GDM1 (cell line): ENCODE measurements around the gene IPMK.

ENCODE experiments used
- DNase-seq: peaks from one replicate; lab custom pipeline; 2025; lab: John Stamatoyannopoulos, UW

The IPMK gene

GRCh38 chr10:58267713-58268453 lies at the start of gene IPMK:
TSS of gene IPMK (minus strand) at chr10:58267894. CDS start at chr10:58267611, 283 bp downstream.
- DNase-seq, result peak; percentile 91

GRCh38 chr10:58316874-58317273 lies 49.2 kb upstream of the IPMK start:
- DNase-seq, result no peak

- DNase-seq, result no peak
Measured at GRCh38 chr10:58311026-58311425, 43.3 kb upstream of the IPMK start.

GRCh38 chr10:58307676-58308075 lies 40.0 kb upstream of the IPMK start:
- DNase-seq, result no peak

GRCh38 chr10:58305821-58306220 lies 38.1 kb upstream of the IPMK start:
- no peak for DNase-seq

- no peak for DNase-seq
Measured at GRCh38 chr10:58304099-58304633, 36.5 kb upstream of the IPMK start.

GRCh38 chr10:58302254-58302653 lies 34.6 kb upstream of the IPMK start:
- no peak for DNase-seq

GRCh38 chr10:58300676-58301075 lies 33.0 kb upstream of the IPMK start:
- DNase-seq, result no peak

- DNase-seq, result peak; percentile 44
Measured at GRCh38 chr10:58299580-58299979, 31.9 kb upstream of the IPMK start.

- DNase-seq, result no peak
Measured at GRCh38 chr10:58293989-58294388, 26.3 kb upstream of the IPMK start.

GRCh38 chr10:58291538-58292174 lies 24.0 kb upstream of the IPMK start:
- peak; percentile 9 for DNase-seq

GRCh38 chr10:58282615-58283014 lies 14.9 kb upstream of the IPMK start:
- peak; percentile 24 for DNase-seq

GRCh38 chr10:58281092-58281752 lies 13.5 kb upstream of the IPMK start:
- no peak for DNase-seq

GRCh38 chr10:58280477-58280876 lies 12.8 kb upstream of the IPMK start:
- no peak for DNase-seq

GRCh38 chr10:58278962-58279307 lies 11.2 kb upstream of the IPMK start:
- no peak for DNase-seq

GRCh38 chr10:58278274-58278961 lies 10.7 kb upstream of the IPMK start:
- no peak for DNase-seq

GRCh38 chr10:58275908-58276307 lies 8.2 kb upstream of the IPMK start:
- DNase-seq, result no peak

- DNase-seq, result no peak
Measured at GRCh38 chr10:58275261-58275660, 7.6 kb upstream of the IPMK start.

GRCh38 chr10:58269782-58270290 lies 2.1 kb upstream of the IPMK start:
- DNase-seq, result no peak

- peak; percentile 98 for DNase-seq
Measured at GRCh38 chr10:58268946-58269781, 1.5 kb upstream of the IPMK start, which contains the start of gene CISD1. TSS of gene CISD1 (plus strand) at chr10:58269162. CDS start at chr10:58269274, 112 bp downstream.

- DNase-seq, result no peak
Measured at GRCh38 chr10:58268454-58268945, 806 bp upstream of the IPMK start.
